ENCODE data around the gene SMC5. TPM values are rescaled to one million over a fixed set of nuclear protein-coding genes. Genes with fewer than 3 reads are reported as not detected.
"Not testable (repeated sequence)": the region's sequence is repeated elsewhere in the genome, so short reads cannot be mapped to it uniquely, and the experiment has no call there.

Gene SMC5
- 10 to 100 TPM; 36.3 to 44.2 TPM for total RNA-seq

DNA sequence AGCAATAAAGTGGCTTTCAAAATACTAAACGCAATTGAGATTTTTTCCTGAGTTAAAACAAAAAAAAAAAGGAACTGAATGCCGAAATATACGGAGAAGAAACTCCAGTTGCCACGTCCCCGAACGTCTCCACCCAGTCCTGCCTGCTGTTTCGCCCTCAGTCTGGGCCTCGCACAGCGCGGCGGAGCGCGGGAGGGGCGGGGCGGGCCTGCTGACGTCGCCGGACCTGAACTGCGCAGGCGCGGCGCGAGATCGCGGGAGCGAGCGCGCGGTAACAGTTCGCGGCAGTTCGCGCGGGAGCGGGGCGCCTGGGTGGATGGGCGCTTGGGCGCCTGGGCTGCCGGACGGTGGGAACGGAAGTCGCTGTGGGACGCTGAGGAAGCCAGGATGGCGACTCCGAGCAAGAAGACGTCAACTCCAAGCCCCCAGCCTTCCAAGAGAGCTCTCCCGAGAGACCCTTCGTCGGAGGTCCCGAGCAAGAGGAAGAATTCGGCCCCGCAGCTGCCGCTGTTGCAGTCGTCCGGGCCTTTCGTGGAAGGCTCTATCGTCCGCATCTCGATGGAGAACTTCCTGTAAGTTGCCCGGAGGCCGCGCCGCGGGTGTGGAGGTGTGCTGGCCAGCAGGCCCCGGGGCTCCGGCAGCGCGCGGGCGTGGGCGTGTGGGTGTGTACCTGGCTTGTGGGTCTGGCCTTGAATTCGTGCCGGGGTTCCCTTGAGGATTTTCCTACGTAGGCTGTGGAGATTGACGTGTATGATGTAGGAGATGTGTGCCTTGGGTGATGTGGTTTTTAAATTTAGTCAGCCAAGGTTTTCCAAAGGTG lies at the start of gene SMC5:
TSS of gene SMC5 (plus strand) at position 287 of the 820 bp plus-strand sequence. CDS start at position 388, 101 bp downstream.
- peaks cover 49% of the 10 kb centered on the region for H3K4me1 Mint-ChIP-seq
- H3K9me3 Mint-ChIP-seq: no peaks in the 10 kb centered on the region
- H3K27ac Mint-ChIP-seq: peak within 1 kb of the TSS; percentile 94
- POLR2A ChIA-PET: no interaction called here
- peaks cover 36% of the 10 kb centered on the region for H3K36me3 Mint-ChIP-seq (ENCODE audit: low read depth)
- H3K4me3 Mint-ChIP-seq: peak within 1 kb of the TSS; percentile 96
- CTCF ChIA-PET: no interaction called here
- no peaks in the 10 kb centered on the region for H3K27me3 Mint-ChIP-seq
- peak; percentile 88 for DNase-seq

DNA sequence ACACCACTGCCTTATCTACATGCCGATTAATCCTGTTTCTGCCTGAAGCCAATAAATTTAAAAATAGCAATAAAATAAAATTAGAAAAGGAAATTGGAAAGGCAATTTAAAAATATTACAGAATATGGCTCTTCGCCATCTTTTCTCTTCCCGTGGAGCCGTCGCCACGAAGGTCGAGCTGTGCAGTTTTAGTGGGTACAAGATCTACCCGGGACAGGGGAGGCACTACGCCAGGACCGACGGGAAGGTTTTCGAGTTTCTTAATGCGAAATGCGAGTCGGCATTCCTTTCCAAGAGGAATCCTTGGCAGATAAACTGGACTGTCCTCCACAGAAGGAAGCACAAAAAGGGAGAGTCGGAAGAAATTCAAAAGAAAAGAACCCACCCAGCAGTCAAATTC lies 41.7 kb upstream of the SMC5 start:
- Mint-ChIP-seq H3K27me3 (no peaks in the 10 kb centered on the region), H3K9me3 (peaks cover 2% of the 10 kb centered on the region), H3K4me1 (no peaks in the 10 kb centered on the region), H3K4me3 (no peak overlapping the region), H3K27ac (no peak overlapping the region), H3K36me3 (ENCODE audit: low read depth) (no peaks in the 10 kb centered on the region)
- DNase-seq: no peak
- ChIA-PET POLR2A (no interaction called here), CTCF (no interaction called here)

DNA sequence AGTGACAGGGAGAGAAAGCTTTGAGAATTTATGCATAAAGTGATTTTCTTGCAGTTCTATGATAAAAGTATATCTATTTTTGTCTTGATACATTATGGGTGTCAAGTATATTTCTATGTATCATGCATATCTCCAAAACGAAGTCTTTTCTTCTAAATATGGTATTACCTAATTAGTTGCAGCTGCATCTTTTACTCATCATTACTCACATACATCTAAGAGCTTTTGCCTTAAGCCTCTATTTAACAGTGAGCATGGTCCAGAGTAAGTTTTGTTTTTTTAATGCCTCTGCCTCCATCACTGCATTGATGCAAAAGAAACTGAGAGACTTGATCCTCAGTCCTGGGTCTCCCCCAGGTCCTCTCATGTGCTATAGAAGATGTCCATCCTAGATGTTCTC lies 40.0 kb upstream of the SMC5 start:
- CTCF ChIA-PET: no interaction called here
- no peaks in the 10 kb centered on the region for H3K4me1 Mint-ChIP-seq
- H3K4me3 Mint-ChIP-seq: no peak overlapping the region
- POLR2A ChIA-PET: no interaction called here
- peaks cover 2% of the 10 kb centered on the region for H3K9me3 Mint-ChIP-seq
- H3K36me3 Mint-ChIP-seq (ENCODE audit: low read depth): no peaks in the 10 kb centered on the region
- no peak overlapping the region for H3K27ac Mint-ChIP-seq
- no peak for DNase-seq
- no peaks in the 10 kb centered on the region for H3K27me3 Mint-ChIP-seq

DNA sequence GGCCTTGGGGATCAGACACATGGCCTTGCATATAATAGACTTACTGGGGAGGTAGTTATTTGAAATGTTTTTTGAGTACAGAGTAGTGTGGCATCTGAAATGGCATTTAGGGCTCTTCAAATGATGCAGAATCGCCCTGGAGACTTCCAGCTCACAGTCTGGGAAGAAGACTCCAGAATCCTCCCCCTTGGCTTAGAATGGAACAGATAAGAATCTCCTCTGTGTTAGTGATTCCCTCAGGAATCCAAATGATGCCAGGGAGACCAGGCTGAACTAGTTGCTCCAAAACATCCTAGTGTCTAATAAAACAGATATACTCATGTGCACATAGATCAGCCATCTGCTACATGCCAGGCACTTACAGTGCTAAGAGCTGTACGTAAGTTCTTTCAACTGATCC lies 38.6 kb upstream of the SMC5 start:
- H3K4me3 Mint-ChIP-seq: no peak overlapping the region
- H3K36me3 Mint-ChIP-seq (ENCODE audit: low read depth): no peaks in the 10 kb centered on the region
- H3K27ac Mint-ChIP-seq: no peak overlapping the region
- H3K4me1 Mint-ChIP-seq: no peaks in the 10 kb centered on the region
- POLR2A ChIA-PET: no interaction called here
- no peaks in the 10 kb centered on the region for H3K9me3 Mint-ChIP-seq
- DNase-seq: no peak
- CTCF ChIA-PET: no interaction called here
- no peaks in the 10 kb centered on the region for H3K27me3 Mint-ChIP-seq

DNA sequence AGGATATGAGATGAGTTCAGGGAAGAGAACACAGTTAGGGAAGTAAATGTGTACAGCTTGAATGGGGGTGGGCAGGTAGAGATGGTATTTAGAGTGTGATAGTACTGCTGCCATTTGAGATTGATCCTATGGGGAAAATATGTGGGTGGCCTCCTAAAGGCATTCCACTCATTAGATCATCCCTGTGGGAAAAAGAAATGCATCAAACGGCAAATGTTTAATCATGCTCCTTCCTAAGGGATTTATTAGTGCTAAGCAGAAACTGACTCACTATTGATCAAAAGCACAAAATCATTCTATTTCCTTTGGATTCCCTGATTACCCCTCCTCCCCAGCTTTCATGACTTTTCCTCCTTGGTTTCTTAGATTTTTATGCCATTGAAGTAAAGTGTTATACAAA lies 36.4 kb upstream of the SMC5 start:
- H3K27ac Mint-ChIP-seq: no peak overlapping the region
- no peaks in the 10 kb centered on the region for H3K36me3 Mint-ChIP-seq (ENCODE audit: low read depth)
- no peak for DNase-seq
- no peaks in the 10 kb centered on the region for H3K4me1 Mint-ChIP-seq
- no peaks in the 10 kb centered on the region for H3K27me3 Mint-ChIP-seq
- ChIA-PET CTCF (no interaction called here), POLR2A (no interaction called here)
- no peak overlapping the region for H3K4me3 Mint-ChIP-seq
- no peaks in the 10 kb centered on the region for H3K9me3 Mint-ChIP-seq

DNA sequence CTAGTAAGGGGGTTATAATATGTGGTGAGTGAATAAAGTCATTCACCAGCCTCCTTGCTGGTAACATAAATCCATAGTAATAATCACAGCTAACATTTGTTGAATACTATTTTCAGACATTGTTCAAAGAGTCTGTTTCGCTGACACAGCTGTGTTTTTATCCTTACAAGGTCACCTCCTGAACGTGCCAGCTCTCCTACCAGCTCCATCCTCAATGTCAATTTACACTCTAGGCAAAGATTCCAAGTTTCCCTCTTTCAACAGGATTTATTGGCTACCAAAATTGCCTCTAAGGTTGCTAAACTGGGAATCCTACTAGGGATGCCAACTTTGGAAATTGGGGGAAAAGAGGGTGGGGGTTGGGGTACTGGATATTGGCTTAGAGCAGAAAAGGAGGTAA lies 30.7 kb upstream of the SMC5 start:
- Mint-ChIP-seq H3K9me3 (no peaks in the 10 kb centered on the region), H3K27ac (no peak overlapping the region), H3K4me1 (no peaks in the 10 kb centered on the region), H3K36me3 (ENCODE audit: low read depth) (no peaks in the 10 kb centered on the region), H3K27me3 (no peaks in the 10 kb centered on the region), H3K4me3 (no peak overlapping the region)
- DNase-seq: no peak
- CTCF ChIA-PET: interaction anchor here (0.6 kb wide), 1 partner anchor 24 kb away, joined by 3 read pairs; no protein-coding TSS in a partner anchor
- POLR2A ChIA-PET: no interaction called here

DNA sequence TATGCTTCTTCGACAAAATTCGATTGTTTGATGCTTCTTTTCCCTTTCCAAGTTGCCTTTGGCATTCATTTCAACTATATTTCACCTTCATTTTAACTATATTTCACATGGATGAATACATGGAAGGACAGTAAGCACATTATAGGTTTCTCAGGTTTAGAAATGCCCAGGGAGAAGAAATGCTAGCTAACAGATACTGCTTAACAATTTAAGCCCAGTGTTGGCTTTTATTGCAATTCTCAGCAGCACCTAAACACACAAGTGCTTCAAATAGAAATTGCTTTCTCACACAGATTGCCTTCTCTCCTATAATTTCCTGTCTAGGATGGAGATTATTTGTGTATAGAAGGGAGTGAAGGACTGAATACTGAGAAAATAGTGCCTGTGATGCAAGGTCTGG lies 30.2 kb upstream of the SMC5 start:
- H3K36me3 Mint-ChIP-seq (ENCODE audit: low read depth): no peaks in the 10 kb centered on the region
- no peaks in the 10 kb centered on the region for H3K27me3 Mint-ChIP-seq
- ChIA-PET POLR2A (no interaction called here), CTCF (no interaction called here)
- H3K4me3 Mint-ChIP-seq: no peak overlapping the region
- no peaks in the 10 kb centered on the region for H3K9me3 Mint-ChIP-seq
- no peak for DNase-seq
- H3K4me1 Mint-ChIP-seq: no peaks in the 10 kb centered on the region
- no peak overlapping the region for H3K27ac Mint-ChIP-seq

DNA sequence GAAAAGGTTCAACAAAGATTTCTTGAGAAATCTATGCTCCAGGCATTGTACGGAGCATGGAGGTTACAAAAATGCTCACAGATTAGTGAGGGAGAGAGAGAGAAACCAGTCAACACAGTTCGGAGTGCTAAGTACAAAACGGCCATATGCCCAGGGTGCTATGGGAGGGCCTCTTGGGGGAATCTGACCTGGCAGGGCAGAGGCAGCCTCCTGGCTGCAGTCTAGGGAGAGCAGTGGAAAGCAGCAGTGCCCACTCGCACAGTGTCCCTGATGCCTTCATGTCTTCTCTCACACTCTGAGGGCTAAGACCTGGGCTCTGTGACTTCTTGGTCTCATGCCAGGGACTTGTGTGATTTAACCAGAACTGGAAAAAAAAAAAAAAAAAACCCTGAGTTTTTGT lies 29.8 kb upstream of the SMC5 start:
- Mint-ChIP-seq H3K4me1 (no peaks in the 10 kb centered on the region), H3K27ac (no peak overlapping the region), H3K4me3 (no peak overlapping the region), H3K36me3 (ENCODE audit: low read depth) (no peaks in the 10 kb centered on the region), H3K27me3 (no peaks in the 10 kb centered on the region), H3K9me3 (no peaks in the 10 kb centered on the region)
- ChIA-PET CTCF (no interaction called here), POLR2A (no interaction called here)
- no peak for DNase-seq

DNA sequence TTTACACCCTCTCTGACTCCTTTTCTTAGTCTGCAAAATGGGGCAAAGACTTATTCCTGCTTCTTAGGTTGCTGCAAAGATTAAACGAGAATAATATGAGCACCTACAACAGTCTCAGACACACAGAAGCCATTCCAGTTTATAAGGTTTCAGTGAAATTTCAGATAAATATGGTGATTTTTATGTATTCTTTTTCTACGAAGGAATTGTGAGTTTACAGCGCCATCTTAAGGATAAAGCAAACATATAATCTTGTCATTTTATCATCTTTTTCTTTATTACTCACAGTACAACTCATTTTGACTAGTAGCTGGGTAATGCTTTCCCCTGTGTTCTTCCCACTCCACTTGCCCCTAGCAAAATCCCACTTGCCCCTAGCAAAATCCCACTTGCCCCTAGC lies 29.2 kb upstream of the SMC5 start:
- Mint-ChIP-seq H3K4me3 (no peak overlapping the region), H3K9me3 (no peaks in the 10 kb centered on the region), H3K36me3 (ENCODE audit: low read depth) (no peaks in the 10 kb centered on the region), H3K4me1 (no peaks in the 10 kb centered on the region), H3K27me3 (no peaks in the 10 kb centered on the region), H3K27ac (no peak overlapping the region)
- CTCF ChIA-PET: no interaction called here
- POLR2A ChIA-PET: no interaction called here
- no peak for DNase-seq

DNA sequence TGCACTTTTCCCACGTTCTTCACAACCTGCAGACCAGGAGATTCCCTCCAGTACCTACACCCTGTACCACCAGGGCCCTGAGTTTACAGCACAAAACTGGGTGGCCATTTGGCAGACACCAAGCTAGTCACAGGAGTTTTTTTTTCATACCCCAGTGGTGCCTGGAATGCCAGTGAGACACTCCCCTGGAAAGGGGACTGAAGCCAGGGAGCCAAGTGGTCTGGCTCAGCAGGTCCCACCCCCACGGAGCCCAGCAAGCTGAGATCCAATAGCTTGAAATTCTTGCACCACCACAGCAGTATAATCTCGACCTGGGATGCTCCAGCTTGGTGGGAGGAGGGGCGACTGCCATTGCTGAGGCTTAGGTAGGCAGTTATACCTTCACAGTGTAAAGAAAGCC lies 26.3 kb upstream of the SMC5 start:
- Mint-ChIP-seq H3K27me3 (peaks cover 2% of the 10 kb centered on the region), H3K36me3 (ENCODE audit: low read depth) (no peaks in the 10 kb centered on the region), H3K9me3 (no peaks in the 10 kb centered on the region), H3K4me3 (no peak overlapping the region), H3K4me1 (no peaks in the 10 kb centered on the region), H3K27ac (no peak overlapping the region)
- CTCF ChIA-PET: no interaction called here
- POLR2A ChIA-PET: interaction anchor here (0.6 kb wide), 1 partner anchor 193 kb away, joined by 3 read pairs; no protein-coding TSS in a partner anchor
- no peak for DNase-seq

DNA sequence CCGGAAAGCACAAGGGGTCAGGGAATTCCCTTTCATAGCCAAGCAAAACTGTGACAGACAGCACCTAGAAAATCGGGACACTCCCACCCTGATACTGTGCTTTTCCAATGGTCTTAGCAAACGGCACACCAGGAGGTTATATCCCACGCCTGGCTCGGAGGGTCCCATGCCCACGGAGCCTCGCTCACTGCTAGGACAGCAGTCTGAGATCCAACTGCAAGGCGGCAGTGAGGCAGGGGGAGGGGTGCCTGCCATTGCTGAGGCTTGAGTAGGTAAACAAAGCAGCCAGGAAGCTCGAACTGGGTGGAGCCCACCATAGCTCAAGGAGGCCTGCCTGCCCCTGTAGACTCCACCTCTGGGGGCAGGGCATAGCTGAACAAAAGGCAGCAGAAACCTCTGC lies 24.6 kb upstream of the SMC5 start:
- H3K27me3 Mint-ChIP-seq; H3K9me3 Mint-ChIP-seq; H3K27ac Mint-ChIP-seq; DNase-seq; CTCF ChIA-PET; H3K4me1 Mint-ChIP-seq; H3K36me3 Mint-ChIP-seq (ENCODE audit: low read depth); POLR2A ChIA-PET; H3K4me3 Mint-ChIP-seq: not testable (repeated sequence)

DNA sequence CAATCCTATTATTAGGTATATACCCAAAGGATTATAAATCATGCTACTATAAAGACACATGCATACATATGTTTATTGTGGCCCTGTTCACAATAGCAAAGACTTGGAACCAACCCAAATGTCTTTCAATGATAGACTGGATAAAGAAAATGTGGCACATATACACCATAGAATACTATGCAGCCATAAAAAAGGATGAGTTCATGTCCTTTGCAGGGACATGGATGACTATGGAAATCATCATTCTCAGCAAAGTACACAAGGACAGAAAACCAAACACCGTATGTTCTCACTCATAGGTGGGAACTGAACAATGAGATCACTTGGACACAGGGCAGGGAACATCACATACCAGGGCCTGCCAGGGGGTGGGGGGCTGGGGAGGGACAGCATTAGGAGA lies 12.8 kb upstream of the SMC5 start:
- POLR2A ChIA-PET; H3K4me1 Mint-ChIP-seq; H3K36me3 Mint-ChIP-seq (ENCODE audit: low read depth); H3K4me3 Mint-ChIP-seq; CTCF ChIA-PET; H3K9me3 Mint-ChIP-seq; DNase-seq; H3K27ac Mint-ChIP-seq: not testable (repeated sequence)
- peaks cover 13% of the 10 kb centered on the region for H3K27me3 Mint-ChIP-seq

DNA sequence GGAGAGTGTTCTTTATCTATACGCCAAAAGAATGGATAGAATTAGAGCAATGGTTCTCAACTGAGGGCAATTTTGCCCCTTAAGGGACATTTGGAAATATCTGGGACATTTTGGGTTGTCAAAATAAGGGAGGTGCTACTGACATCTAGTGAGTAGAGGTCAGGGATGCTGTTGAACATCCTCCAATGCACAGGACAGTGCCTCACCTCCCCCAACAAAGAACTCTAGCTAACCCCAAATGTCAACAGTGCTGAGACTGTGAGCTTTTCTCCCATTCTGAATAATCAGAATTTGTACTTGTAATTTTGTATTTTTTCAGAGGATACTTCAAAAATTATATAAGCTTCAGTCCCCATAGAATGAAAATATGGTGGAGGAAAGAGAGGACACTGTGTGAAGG lies 8.6 kb upstream of the SMC5 start:
- H3K27ac Mint-ChIP-seq: no peak overlapping the region
- H3K9me3 Mint-ChIP-seq: no peaks in the 10 kb centered on the region
- peaks cover 3% of the 10 kb centered on the region for H3K36me3 Mint-ChIP-seq (ENCODE audit: low read depth)
- no peak for DNase-seq
- H3K4me3 Mint-ChIP-seq: no peak overlapping the region
- H3K27me3 Mint-ChIP-seq: peaks cover 2% of the 10 kb centered on the region
- H3K4me1 Mint-ChIP-seq: peaks cover 2% of the 10 kb centered on the region
- ChIA-PET POLR2A (no interaction called here), CTCF (interaction anchor here (0.7 kb wide), 1 partner anchor 19 kb away, joined by 3 read pairs; no protein-coding TSS in a partner anchor)

DNA sequence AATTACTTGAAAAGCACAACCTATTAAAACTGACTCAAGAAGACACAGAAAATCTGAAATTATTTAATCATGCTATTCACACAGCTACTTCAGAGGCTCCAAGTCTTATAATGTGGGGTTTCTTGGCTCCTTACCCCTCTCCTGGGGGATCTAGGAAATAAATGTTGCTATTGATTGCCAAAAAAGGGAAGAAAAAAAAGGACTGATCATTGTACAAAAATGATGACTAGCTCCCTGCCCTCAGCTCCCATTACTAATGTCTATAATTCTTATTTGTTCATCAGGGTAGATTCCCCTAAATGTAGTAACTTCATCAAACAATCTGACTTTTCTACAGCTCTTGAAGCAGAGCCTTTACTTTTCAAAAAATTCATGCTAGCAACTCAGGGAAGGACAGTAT lies 3.3 kb upstream of the SMC5 start:
- Mint-ChIP-seq H3K27ac (no peak overlapping the region), H3K27me3 (no peaks in the 10 kb centered on the region), H3K9me3 (no peaks in the 10 kb centered on the region), H3K4me3 (no peak overlapping the region), H3K4me1 (peaks cover 23% of the 10 kb centered on the region), H3K36me3 (ENCODE audit: low read depth) (peaks cover 10% of the 10 kb centered on the region)
- no peak for DNase-seq
- ChIA-PET POLR2A (no interaction called here), CTCF (interaction anchor here (0.9 kb wide), 1 partner anchor 63 kb away, joined by 4 read pairs; no protein-coding TSS in a partner anchor)

Data from activated CD4-positive, alpha-beta T cell treated with anti-CD3 and anti-CD28 coated beads, Interleukin-2, amount 10 ng/mL, durations not matched to agents 7 days and 5 days (primary cell).